AG09319 (cell line): ENCODE measurements around the gene NRP1.

ENCODE experiments used
- DNase-seq: peaks from one replicate; pipeline ENCODE4 v3.0.0-alpha.2; 2010; ENCODE audit warnings: low read depth; ENCODE audit errors: extremely low read depth
- TF ChIP-seq, protein P1 (sequence below): IDR thresholded peaks from 2 replicates; pipeline ENCODE4 v1.5.1; 2011; ENCODE audit warnings: low read depth, mild to moderate bottlenecking, inconsistent platforms, low read length, moderate library complexity

NRP1 gene

GRCh38 chr10:33323721-33324120 lies 10.7 kb downstream of the NRP1 start:
- no peak for DNase-seq
- TF ChIP-seq, protein P1, sequence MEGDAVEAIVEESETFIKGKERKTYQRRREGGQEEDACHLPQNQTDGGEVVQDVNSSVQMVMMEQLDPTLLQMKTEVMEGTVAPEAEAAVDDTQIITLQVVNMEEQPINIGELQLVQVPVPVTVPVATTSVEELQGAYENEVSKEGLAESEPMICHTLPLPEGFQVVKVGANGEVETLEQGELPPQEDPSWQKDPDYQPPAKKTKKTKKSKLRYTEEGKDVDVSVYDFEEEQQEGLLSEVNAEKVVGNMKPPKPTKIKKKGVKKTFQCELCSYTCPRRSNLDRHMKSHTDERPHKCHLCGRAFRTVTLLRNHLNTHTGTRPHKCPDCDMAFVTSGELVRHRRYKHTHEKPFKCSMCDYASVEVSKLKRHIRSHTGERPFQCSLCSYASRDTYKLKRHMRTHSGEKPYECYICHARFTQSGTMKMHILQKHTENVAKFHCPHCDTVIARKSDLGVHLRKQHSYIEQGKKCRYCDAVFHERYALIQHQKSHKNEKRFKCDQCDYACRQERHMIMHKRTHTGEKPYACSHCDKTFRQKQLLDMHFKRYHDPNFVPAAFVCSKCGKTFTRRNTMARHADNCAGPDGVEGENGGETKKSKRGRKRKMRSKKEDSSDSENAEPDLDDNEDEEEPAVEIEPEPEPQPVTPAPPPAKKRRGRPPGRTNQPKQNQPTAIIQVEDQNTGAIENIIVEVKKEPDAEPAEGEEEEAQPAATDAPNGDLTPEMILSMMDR: no peak

GRCh38 chr10:33321516-33321915 lies 13.0 kb downstream of the NRP1 start:
- DNase-seq: no peak
- TF ChIP-seq, protein P1: no peak

DNA sequence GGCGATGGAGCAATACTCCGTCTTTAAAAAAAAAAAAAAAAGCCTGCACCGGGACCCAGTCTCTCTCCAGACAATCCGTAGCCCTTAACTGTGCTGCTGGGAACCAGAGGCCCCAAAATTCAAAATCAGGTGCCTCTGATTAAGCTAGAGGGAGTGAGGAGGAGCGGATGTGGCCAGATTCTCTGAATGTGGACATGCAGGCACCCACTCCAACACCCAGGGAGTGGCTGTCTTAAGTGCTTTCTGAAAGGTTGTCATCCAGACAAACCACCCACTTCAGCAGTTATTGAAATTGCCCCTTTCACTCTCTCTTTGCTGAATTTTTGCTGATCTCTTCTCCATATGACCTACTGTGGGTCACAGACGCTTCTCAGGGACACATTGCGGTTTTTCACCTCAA lies 14.2 kb downstream of the NRP1 start:
- TF ChIP-seq, protein P1: no peak
- DNase-seq: no peak

- no peak for DNase-seq
- TF ChIP-seq, protein P1: no peak
These were observed 18.6 kb downstream of the NRP1 start for GRCh38 chr10:33315891-33316290.

GRCh38 chr10:33314811-33315561 lies 19.5 kb downstream of the NRP1 start:
- TF ChIP-seq, protein P1: no peak
- DNase-seq: no peak

DNA sequence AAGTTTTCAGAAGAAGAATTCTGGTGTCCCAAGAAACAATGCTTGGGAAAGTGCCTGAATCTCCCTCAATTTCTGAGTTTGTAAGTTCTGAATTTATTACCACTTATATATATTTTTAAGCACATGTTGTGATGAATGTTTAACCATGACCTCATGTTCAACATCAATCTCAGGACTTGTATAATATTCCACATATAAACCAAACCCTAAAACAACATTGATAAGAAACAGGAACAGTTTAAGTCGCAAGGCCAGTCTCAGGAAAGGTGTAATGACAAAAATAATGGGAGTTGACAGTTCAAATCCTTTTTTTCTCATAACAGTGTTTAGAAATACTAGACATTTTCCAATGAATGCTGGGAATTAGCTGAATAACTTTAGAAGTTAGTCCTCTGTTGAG lies 22.8 kb downstream of the NRP1 start:
- TF ChIP-seq, protein P1: no peak
- no peak for DNase-seq

DNA sequence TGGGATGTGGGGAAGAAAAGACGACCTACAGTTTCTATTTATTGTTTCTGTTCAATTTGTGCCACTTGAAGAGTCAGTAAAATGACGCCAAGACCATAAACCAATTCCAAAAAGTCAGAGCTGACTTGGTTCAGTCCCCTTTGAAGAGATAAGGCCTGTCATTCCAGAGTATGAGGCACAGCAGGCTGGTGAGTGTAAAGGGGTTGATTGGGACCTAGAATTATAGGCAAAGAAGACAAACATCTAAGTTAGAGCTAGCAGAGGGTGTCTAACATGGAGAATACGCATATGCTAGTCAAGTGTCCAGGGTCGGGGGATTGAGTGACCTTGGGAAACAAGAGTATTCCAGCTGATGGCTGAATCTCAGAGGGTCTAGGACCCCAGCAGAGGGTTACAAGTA lies 23.6 kb downstream of the NRP1 start:
- TF ChIP-seq, protein P1: no peak
- no peak for DNase-seq
